GM19467 (cell line): Measurements from ENCODE around the gene C5orf46.
A peak's percentile ranks its signal among the peaks of the same experiment; 100 is the strongest.
"Not testable (repeated sequence)": the region's sequence is repeated elsewhere in the genome, so short reads cannot be mapped to it uniquely, and the experiment has no call there.

Experiments
- ATAC-seq: cut with Tn5 transposase; IDR thresholded peaks from one replicate; pipeline ENCODE4 v1.9.1; 2021; ENCODE audit warnings: mild to moderate bottlenecking, moderate library complexity; ENCODE audit not compliant: unreplicated experiment

Gene C5orf46

DNA sequence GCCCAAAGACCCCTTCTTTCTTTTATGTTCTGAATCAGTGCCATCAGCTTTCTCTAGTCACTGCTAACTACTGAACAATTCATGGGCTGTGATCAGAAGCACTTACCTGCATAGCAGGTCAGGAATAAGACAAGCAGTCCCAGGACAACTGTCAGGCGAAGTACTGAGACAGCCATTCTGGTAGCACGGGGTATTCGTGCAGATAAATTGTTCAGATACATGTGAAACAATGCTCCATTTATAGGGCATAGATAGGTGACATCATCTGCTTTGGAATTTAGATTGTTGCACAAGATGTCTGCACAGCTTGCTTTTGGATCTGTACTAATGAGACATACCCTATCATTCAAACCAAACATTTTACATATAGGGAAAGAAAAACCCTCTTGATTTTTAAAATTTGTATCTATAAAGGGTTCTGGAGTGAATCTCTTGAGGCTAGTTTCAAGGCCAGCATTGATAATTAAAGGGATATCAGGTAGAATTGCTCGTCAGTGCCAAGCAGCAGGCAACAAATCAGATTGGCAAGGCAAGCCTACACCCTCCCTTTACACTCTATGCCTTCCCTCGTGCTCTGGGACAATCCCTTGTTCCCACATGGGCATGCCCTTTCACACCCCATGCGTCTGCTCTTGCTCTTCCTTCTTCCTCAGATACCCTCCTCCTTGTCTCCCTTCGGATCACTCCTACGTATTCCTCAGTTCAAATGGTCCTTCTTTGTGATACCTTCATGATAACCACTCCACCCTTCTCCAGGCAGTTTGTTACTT, at the start of gene C5orf46:
Gene C5orf46 (minus strand): TSS at position 213 of the 770 bp plus-strand sequence. CDS start 37 bp downstream, at position 176.
- no peak for ATAC-seq

DNA sequence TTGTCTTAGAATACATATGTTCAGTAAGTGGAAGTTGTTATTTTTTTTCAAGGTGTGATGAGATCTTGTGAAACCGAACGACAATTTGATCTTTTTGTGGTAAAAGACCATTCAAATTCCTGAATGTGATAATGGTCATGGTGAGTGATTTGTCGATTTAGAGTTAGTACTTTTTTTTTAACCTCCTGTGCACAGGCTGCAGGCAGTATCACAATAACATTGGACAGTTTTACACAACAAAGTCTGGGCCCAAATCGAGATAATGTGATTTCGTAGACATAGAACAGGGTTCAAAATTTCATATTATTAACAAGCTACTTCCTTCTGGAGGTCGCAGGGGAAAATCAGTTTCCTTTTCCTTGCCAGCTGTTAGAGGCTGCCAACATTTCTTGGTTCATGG, 48.6 kb upstream of the C5orf46 start:
- ATAC-seq: no peak

DNA sequence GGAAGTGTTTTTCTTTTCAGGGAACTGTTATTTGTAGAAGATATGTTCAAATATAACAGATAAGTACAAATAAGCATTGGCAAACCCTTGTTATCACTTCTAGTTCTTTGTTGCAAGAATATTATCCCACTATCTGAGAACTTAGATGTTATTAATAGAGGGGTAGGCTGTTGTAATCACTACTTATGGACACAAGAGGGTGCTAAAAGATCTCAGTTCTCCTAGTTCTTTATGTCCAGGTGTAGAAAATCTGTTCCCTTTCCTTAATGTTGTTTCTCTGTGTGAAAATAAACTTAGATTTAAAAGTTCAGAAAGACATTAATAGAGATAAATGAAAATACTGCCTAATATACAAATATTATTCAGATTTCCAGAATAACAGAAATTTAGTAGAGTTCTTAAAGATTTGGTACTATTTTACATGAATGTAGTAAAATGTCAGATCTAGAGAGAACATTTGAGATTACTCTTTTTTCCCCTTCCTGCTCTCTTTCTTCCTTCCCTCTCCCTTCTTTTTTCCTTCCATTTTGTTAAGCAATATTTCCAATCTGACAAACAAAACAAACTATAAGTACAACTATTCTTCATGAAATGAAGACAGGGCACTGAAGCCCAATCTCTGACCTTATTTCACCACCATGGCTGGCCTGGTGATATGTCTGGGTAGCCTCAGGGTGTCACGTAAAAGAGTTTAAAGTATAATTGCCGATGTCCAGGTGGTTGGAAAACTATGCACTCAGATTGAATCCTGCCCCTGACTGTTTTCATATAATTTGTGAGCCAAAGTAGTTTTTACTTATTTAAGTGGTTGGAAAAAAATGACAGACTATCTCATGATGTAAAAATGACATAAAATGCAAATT, 43.6 kb upstream of the C5orf46 start:
- ATAC-seq: no peak

DNA sequence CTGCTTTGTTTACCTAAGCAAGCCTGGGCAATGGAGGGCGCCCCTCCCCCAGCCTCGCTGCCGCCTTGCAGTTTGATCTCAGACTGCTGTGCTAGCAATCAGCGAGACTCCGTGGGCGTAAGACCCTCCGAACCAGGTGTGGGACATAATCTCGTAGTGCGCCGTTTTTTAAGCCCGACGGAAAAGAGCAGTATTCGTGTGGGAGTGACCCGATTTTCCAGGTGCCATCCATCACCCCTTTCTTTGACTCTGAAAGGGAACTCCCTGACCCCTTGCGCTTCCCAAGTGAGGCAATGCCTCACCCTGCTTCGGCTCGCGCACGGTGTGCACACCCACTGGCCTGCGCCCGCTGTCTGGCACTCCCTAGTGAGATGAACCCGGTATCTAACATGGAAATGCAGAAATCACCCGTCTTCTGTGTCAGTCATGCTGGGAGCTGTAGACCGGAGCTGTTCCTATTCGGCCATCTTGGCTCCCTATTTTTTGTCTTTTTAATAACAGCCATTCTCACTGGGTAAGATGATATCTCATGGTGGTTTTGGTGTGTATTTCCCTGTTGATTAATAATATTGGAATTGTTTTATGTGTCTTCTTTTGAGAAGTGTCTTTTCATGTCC, 40.4 kb upstream of the C5orf46 start:
- not testable (repeated sequence) for ATAC-seq

DNA sequence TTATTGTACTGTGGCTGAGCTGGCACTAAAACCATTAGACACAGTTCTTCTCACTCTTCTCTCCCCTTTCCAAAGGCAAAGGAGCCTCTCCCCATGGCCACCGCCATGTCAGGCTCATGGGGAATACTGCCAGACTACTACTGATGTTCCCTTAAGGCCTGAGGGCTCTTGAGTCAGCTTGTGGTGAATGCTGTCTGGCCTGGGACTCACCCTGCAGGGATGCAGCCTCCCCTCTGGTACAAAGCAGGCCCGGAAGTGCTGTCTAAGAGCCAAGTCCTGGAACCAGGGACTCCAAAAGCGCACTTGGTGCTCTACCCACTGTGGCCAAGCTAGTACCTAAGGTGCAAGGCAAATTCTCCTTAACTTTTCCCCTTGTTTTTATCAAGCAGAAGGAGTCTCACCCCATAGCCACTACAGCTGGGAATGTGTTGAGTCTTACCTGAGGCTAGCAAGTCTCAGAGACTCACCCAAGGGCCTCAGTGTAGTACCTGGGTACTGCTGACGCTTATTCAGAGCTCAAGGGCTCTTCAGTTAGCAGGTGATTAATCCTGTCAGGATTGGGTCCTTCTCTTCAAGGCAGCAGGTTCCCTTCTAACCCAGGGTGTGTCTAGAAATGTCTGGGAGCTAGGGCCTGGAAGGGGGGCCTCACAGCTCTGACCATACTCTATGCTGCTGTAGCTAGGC, 33.2 kb upstream of the C5orf46 start:
- no peak for ATAC-seq

DNA sequence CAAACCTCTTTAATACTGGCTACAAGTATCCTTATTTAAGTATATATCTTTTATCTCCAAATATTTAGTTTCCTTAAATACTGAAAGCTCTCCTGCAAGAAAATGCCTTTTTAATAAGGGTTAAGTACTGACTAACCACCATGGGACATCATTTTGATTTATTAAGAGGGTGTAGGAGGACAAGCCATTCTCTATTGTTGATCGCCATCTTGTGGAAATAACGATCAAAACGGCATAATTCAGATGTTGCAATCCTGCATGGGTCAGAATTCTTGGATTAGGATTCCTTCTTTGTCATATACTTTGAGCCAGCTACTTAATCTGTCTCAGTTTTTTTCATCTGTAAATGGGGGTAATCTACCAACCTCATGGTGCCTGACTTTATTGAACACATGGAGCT, 28.7 kb upstream of the C5orf46 start:
- no peak for ATAC-seq

DNA sequence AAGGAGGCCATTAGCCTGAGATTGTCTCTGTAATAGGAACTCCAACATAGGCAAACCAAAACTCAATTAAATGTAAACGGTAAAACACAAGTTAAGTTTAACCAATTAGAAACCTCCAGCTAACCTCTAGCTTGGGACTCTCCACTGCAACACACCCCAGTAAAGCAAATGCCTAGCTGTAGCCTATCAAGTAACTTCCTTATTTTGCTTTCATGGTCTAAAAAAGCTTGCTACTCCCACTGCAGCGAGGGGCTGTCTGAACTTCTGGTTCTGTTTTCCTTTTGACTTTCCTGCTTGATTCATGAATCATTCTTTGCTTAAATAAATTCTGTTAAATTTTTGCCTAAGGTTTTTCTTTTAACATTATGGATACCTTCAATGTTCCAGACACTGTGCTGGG, 24.4 kb upstream of the C5orf46 start:
- ATAC-seq: peak; percentile 58

DNA sequence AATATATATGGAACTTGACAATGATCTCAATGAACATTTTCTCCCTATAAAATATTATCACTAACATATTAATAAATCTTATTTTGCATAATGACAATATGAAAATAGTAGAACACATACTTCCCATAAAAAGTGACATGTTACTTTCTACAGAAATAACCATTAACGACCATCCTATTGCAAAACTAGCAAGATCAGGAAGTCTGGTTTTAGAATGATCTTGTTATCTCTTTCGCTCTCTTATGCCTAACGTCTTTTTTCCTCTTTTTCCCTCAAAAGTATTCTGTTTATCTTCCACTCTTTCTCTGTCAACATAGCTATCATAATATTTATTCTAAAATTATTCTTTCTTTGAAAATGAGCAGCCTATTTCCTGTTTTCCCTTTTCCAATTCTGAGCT, 21.6 kb upstream of the C5orf46 start:
- no peak for ATAC-seq

DNA sequence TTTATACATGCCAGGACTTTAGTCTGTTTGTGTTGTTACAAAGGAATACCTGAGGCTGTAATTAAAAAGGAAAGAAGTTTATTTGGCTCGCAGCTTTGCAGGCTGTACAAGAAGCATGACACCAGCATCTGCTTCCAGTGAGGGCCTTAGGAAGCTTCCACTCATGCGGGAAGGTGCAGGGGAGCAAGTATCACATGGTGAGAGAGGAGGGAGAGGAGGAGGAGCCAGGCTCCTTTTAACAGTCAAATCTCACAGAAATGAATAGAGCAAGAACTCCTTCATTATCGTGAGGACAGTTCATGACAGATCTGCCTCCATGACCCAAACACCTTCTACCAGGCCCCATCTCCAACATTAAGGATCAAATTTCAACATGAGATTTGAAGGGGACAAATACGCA, 18.7 kb upstream of the C5orf46 start:
- ATAC-seq: no peak

DNA sequence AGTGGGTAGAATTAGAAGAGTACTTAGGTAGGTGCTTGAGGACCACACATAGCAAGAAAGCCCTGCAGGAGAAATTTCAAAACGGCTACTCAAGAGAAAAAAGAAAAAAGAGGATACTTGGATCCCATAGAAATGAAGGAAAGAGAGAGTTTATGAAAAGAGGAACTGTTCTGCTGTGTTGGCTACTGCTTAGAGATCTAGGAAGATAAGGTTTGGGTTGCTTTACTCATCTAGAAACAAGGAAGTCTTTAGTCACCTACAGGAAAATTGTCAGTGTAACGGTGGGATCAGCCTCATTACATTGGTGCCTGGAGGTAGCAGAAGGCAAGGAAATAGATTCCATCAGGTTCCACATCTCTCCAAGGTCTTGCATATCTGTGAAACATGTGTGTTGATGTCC, 14.8 kb upstream of the C5orf46 start:
- no peak for ATAC-seq

DNA sequence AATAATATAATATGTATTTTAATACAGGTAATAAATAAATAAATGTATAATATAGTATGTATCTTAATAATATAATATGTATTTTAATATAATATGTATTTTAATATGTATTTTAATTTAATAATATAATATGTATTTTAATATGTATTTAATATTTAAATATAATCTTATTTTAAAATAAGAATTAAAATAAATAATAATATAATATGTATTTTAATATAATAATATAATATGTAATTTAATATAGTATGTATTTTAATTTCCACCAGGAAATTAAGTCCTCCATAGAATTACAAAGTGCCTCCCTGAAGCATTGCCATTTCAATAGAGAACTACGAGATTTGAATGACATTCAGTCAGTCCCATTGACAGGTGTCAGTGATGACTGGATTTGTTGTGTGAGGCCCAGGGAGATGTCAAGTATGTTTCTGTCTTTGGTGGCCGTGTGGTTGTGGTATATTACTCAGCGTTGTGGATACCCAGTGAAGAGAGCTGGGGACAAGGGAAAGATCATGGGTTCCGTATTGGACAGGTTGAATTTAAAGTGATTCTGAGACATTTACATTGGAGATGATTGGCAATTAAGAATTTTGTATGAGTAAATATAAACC, 14.2 kb upstream of the C5orf46 start:
- ATAC-seq: no peak

DNA sequence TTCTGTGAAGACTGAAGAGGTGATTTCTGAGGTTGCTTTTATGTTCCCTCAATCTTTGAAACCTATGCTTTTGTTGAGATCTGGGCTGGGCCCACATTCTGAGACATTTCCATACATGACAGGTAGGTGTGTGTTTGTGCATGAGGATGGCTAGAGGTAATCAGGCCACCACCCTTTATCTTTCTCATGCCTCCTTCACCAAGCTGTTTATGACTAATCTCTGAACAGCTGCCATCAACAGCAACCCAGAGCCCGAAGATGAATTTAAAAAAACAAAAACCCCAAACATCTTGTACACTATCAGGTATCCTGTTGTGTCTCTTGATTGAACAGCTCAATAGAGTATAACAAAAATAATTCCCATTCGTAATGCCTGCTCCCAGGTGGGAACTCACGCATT, 12.6 kb upstream of the C5orf46 start:
- no peak for ATAC-seq

DNA sequence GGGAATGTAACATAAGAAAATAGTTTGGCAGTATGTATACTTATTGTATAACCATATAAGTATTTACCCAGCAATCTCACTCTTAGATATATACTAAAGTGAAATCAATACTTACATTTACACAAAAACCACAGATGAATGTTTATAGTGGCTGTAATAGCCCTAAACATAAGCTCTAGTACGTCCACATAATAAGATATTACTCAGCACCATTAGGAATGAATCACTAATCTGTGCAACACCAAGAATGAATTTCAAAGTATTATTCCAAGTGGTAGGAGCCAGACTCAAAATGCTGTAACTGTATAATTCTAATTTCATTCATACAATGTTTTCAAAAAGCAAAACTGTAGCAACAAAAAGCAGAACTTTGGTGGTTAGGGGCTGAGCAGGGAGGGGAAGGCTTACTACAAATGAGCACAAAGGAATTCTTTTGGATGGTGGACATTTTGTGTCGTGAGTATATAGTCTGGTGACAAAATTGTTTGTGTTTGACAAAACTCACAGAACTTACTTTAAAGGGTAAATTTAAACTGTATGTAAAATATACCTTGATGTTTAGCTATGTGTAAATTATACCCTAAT, 11.9 kb upstream of the C5orf46 start:
- no peak for ATAC-seq

DNA sequence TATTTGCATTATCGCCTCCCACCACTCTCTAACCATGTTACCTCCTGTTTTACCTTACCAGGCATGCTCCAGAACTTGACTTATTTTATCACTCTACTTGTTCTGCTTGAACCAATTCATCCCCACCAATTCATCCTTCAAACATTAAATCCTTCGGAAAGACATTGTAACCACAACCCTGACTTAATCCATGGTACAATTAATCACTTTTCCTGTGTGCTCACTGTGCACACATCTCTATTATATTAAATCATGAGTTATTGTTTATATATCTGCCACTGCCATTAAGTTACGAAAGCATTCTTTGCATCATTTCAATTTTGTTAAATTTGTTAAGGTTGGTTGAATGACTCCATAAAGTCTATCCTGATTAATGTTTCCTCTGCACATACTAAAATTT, 7.4 kb upstream of the C5orf46 start:
- ATAC-seq: no peak

DNA sequence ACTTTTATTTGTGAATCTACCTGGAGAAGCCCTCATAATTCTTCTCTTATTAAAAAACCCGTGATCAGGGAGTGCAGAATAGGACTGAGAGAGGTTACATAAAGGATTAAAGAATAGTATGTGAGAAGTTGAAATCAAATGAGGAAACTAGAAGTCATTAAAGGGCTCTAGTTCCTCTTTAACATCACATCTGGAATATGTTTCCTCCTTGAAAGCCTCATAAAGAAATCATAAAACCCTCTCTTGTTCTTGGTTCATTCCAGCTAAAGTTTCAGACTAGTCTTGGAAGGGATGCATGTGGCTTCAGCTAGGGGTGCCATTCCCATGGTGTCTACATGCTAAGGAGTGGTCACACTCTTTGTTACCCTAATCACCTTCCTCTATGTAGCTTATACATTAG, 5.7 kb upstream of the C5orf46 start:
- ATAC-seq: no peak

DNA sequence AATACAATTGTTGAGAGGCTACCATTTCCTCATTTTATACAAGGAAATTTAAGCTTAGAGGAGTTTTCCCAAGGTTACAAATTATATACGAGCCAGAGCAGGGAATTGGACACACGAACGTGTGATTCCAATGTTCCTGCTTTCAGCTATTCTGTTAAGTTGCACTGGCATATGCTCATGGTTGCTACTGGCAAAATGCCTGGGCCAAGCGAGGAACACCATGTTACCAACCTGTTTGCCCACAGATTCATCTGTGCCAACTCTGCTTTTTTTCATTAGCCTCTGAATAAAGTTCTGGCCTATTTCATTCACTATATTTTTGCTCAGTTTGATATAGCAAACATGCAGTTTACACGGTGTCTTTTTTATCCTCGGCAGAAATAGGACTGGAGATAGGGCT, 5.1 kb upstream of the C5orf46 start:
- ATAC-seq: no peak

DNA sequence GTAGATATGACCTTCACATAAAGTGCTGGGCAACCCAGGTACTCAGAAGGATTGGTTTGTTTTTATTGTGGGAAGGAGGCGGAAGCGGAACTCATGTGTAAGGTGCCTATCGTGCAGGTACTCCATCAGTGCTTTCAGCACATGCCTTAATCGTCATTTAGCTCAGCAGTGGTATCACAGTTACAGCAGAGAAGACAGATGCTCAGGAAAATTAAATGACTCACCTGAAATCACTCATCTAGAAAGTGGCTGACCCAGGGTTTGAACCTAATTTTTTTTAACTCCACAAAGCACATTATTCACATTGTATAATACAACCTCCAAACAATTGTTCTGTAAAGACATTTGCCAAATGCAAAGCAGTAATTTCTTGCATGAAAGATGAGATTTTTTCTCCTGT, 2.2 kb downstream of the C5orf46 start:
- no peak for ATAC-seq

DNA sequence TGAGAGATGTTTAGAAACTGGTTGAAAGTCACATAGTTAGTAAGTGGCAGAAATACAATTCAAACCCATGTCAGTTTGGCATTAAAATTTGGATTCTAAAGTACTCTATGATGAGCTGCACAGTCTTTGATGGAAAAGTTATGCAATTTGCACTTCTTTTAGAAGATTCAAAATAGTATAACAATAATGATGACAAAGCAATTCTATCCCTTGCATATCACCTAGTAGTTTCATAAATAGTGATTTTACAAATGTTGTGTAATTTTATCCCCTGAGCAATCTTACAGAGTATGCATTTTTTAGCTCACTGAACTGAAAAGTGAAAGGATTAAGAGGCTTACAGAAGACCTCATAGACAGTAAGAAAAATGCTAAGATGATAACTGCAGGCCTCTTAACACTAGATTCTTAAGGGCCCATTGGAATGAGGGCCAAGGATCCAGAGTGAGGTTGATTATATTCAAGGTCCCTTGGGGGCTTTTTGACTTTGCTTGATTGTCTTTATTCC, 3.7 kb downstream of the C5orf46 start:
- ATAC-seq: no peak

DNA sequence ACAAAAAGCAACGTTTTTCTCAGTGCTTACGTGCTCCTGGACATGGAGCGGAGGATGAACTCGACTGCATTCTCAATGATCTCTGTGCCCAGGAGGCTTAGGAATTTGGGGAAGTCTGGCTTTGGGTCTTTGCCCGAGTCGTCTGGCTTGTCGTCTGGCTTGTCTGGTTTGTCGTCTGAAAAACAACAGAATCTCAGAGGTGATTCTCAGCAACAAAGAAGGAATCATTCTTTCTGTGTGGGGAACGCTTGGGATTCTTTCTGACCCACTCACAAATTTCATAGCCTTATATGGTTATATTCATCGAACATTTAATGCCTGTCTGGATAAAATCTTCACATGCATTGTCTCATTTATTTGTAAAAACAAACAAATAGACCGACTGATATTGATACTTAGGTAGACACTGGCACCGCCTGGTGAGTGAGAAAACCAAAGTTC, 4.7 kb downstream of the C5orf46 start:
- ATAC-seq: no peak

DNA sequence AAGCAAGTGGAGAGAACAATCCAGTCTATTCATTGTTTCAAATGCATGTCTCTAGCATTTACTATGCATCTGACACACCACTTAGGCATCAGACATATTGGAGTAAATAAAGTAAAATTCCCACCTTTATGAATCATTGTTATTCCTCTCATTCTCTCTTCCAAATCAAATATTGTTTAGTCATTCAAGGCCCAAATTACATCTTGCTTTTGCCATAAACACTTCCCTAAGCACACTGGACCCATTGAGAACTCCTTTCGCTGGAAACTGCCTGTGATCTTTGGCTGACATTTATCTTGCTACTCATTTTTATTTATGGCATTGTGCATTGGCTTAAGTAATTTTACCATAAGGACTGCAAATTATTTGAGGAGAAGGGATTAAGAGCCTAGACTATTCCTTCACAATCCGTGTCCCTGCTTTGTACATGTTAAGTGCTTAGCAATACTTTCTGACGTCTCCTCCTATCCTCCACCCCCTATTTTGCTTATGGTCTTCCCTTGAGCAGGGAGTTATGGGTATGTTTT, 7.4 kb downstream of the C5orf46 start:
- ATAC-seq: no peak
